HG03469 (cell line): ENCODE data around the gene MACROD1.

Experiments used
- ATAC-seq: cut with Tn5 transposase; IDR thresholded peaks from one replicate; pipeline ENCODE4 v1.9.1; 2021; ENCODE audit warnings: mild to moderate bottlenecking, moderate library complexity, moderate number of reproducible peaks; ENCODE audit not compliant: unreplicated experiment

The MACROD1 gene

GRCh38 chr11:64131683-64132190, 34.2 kb downstream of the MACROD1 start:
- no peak for ATAC-seq

GRCh38 chr11:64130618-64131017, 35.3 kb downstream of the MACROD1 start:
- ATAC-seq = no peak

- ATAC-seq = no peak
Observed at GRCh38 chr11:64129403-64129802, 36.5 kb downstream of the MACROD1 start.

GRCh38 chr11:64128255-64129006, 37.5 kb downstream of the MACROD1 start:
- no peak for ATAC-seq

- ATAC-seq = no peak
Observed at GRCh38 chr11:64127267-64128072, 38.4 kb downstream of the MACROD1 start.

- no peak for ATAC-seq
Observed at GRCh38 chr11:64126796-64127195, 39.1 kb downstream of the MACROD1 start.

- no peak for ATAC-seq
Observed at GRCh38 chr11:64126371-64126770, 39.5 kb downstream of the MACROD1 start.

- no peak for ATAC-seq
Observed at GRCh38 chr11:64125676-64126075, 40.2 kb downstream of the MACROD1 start.

- ATAC-seq = no peak
Observed at GRCh38 chr11:64124147-64124546, 41.8 kb downstream of the MACROD1 start.

- no peak for ATAC-seq
Observed at GRCh38 chr11:64123679-64124078, 42.2 kb downstream of the MACROD1 start.

GRCh38 chr11:64122411-64123410, 43.2 kb downstream of the MACROD1 start:
- no peak for ATAC-seq

- ATAC-seq = no peak
Observed at GRCh38 chr11:64121663-64122410, 44.1 kb downstream of the MACROD1 start.

GRCh38 chr11:64120951-64121569, 44.9 kb downstream of the MACROD1 start:
- no peak for ATAC-seq

GRCh38 chr11:64119700-64120099, 46.2 kb downstream of the MACROD1 start:
- ATAC-seq = no peak

GRCh38 chr11:64118876-64119665, 46.8 kb downstream of the MACROD1 start:
- no peak for ATAC-seq

GRCh38 chr11:64117763-64118459, 48.0 kb downstream of the MACROD1 start:
- ATAC-seq = no peak

- no peak for ATAC-seq
Observed at GRCh38 chr11:64115531-64116522, 50.1 kb downstream of the MACROD1 start.
